Gastroesophageal sphincter (tissue), 3 donors: Measurements from ENCODE around the gene ITPKC.

Experiments used
- EP300 ChIP-seq: sonication (generic); formaldehyde crosslinking; IDR thresholded peaks from one replicate; pipeline ENCODE4 v1.6.1; 2017; ENCODE audit warnings: antibody characterized with exemption, mild to moderate bottlenecking
- POLR2A ChIP-seq, 2 donors: fragments of 450-650 bp; IDR thresholded peaks; one replicate each; pipeline ENCODE4 v1.6.1; 2017; ENCODE audit warnings: antibody characterized with exemption in 2 of 2, mild to moderate bottlenecking in 2 of 2, moderate library complexity in 1 of 2
- POLR2AphosphoS5 ChIP-seq: sonication (generic); formaldehyde crosslinking; IDR thresholded peaks from one replicate; pipeline ENCODE4 v1.6.1; 2017; ENCODE audit warnings: antibody characterized with exemption
- TF ChIP-seq, protein P1 (sequence below), 4 experiments: fragments of 200-600 bp in 2 of 4; fragments of 450-650 bp in 2 of 4; sonication (generic) in 1 of 4; IDR thresholded peaks; one replicate each; pipeline ENCODE4 v1.5.1; 2017 to 2019; ENCODE audit warnings: antibody characterized with exemption in 4 of 4, mild to moderate bottlenecking in 2 of 4, moderate library complexity in 2 of 4

DNA sequence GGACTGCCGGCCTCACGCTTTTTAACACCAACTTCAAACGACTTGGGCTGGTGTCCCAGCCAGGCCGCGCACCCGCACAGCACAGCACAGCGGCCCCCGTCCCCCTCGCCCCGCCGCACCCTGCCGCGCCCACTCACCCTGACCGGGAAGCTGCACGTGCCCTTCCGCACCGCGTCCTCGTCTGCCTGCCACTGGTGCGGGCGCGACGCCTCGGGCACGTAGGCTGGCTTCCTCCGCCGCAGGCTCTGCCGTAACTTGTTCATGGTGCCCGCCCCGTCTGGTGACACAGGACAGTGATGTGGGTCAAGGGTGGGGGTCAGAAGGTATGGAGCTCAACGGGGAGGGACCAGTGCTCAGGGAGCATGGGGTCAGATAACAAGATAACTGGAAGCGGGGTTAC is 32.6 kb upstream of the ITPKC start:
- TF ChIP-seq POLR2A (IDR thresholded peaks at IDR 0.05) (no peak), EP300 (no peak), POLR2AphosphoS5 (no peak)
- TF ChIP-seq, protein P1, sequence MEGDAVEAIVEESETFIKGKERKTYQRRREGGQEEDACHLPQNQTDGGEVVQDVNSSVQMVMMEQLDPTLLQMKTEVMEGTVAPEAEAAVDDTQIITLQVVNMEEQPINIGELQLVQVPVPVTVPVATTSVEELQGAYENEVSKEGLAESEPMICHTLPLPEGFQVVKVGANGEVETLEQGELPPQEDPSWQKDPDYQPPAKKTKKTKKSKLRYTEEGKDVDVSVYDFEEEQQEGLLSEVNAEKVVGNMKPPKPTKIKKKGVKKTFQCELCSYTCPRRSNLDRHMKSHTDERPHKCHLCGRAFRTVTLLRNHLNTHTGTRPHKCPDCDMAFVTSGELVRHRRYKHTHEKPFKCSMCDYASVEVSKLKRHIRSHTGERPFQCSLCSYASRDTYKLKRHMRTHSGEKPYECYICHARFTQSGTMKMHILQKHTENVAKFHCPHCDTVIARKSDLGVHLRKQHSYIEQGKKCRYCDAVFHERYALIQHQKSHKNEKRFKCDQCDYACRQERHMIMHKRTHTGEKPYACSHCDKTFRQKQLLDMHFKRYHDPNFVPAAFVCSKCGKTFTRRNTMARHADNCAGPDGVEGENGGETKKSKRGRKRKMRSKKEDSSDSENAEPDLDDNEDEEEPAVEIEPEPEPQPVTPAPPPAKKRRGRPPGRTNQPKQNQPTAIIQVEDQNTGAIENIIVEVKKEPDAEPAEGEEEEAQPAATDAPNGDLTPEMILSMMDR (IDR thresholded peaks at IDR 0.05), result no peak
